Measurements from ENCODE around the gene GNRHR.

- TF ChIP-seq CEBPB (IDR thresholded peaks at IDR 0.05; ENCODE audit: low read depth, low read length) (no peak), CTCF (conservative IDR thresholded peaks at IDR 0.05; ENCODE audit: low read depth, low read length) (no peak), POLR2A (IDR thresholded peaks at IDR 0.05; ENCODE audit: low read depth, low read length) (no peak), MAZ (IDR thresholded peaks at IDR 0.05; ENCODE audit: borderline replicate concordance, low read depth, low read length) (no peak), BHLHE40 (IDR thresholded peaks at IDR 0.05; ENCODE audit: low read depth, low read length) (no peak)
These were observed 54.6 kb downstream of the GNRHR start for GRCh38 chr4:67699603-67700002.

Measured in IMR-90 (cell line).